ENCODE results near the gene EDEM2.
"Not testable (repeated sequence)": the region's sequence is repeated elsewhere in the genome, so short reads cannot be mapped to it uniquely, and the experiment has no call there.

Gene EDEM2, protein sequence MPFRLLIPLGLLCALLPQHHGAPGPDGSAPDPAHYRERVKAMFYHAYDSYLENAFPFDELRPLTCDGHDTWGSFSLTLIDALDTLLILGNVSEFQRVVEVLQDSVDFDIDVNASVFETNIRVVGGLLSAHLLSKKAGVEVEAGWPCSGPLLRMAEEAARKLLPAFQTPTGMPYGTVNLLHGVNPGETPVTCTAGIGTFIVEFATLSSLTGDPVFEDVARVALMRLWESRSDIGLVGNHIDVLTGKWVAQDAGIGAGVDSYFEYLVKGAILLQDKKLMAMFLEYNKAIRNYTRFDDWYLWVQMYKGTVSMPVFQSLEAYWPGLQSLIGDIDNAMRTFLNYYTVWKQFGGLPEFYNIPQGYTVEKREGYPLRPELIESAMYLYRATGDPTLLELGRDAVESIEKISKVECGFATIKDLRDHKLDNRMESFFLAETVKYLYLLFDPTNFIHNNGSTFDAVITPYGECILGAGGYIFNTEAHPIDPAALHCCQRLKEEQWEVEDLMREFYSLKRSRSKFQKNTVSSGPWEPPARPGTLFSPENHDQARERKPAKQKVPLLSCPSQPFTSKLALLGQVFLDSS

DNA sequence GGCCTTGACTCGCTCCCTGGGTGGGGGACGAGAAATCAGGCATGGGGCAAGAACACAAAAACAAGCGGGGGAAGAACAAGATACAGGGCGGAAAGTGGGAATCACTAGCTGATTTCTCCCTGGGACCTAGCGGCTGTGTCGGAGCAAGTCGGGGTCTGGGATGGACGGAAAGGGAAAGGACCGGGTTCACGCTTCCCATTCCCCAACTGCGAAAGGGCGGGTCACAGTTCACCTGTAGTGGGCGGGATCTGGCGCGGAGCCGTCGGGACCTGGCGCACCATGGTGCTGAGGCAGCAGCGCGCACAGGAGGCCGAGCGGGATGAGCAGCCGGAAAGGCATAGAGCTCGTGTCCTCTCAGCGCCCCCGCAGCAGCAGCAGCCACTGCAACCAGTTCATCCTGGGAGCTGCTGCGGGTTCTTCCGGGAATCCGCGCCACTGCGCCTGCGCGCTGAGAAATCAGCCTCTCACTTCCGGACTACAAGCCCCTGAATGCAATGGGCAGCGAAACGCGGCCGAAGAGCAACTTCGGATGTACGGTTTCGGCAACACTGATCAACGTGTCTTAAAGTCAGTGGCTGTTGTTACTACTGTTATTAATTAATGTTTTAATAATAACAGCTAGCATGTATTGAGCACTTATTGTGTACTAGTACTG, at the start of gene EDEM2:
EDEM2 (minus strand) TSS at position 417 of the 655 bp plus-strand sequence; CDS start at position 339, 78 bp downstream.
- peak; percentile 96 for DNase-seq

DNA sequence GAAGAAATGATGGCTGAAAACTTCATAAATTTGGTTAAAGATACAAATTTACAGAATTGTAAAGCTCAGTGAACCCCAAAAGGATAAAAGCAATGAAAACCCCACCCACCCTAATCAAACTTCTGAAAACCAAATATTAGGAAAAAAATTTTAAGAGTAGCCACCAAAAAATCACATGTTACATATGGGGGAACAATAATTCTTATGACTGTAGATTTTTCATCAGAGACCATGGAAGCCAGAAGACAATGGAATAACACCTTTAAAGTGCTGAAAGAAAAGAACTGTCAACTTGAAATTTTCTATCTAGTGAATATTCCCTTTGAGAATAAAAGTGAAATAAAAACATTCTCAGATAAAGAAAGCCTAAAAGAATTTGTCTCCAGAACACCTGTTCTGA, 49.2 kb upstream of the EDEM2 start:
- DNase-seq: no peak

DNA sequence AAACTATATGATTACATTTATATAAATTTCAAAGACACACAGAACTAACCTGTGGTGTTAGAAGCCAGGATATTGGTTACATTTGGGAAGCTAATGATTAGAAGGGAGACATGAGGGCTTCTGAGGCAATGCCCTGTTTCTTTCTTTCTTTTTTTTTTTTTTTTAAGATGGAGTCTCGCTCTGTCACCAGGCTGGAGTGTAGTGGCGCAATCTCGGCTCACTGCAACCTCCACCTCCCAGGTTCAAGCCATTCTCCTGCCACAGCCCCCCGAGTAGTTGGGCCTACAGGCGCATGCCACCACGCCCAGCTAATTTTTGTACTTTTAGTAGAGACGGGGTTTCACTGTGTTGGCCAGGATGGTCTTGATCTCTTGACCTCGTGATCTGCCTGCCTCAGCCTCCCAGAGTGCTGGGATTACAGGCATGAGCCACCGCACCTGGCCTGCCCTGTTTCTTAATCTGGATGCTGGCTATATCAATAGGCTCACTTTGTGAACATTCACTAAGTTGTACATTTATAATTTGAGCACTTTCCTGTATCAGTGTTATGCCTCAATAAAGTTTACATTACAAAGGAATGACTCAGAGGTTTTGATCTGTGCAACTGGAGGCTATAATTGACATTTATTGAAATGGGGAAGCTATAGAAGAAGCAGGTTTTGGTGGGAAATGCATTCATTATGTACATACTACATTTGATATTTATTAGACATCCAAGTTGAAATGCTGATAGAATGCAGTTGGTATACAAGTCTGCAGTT, 46.1 kb upstream of the EDEM2 start:
- DNase-seq: not testable (repeated sequence)

DNA sequence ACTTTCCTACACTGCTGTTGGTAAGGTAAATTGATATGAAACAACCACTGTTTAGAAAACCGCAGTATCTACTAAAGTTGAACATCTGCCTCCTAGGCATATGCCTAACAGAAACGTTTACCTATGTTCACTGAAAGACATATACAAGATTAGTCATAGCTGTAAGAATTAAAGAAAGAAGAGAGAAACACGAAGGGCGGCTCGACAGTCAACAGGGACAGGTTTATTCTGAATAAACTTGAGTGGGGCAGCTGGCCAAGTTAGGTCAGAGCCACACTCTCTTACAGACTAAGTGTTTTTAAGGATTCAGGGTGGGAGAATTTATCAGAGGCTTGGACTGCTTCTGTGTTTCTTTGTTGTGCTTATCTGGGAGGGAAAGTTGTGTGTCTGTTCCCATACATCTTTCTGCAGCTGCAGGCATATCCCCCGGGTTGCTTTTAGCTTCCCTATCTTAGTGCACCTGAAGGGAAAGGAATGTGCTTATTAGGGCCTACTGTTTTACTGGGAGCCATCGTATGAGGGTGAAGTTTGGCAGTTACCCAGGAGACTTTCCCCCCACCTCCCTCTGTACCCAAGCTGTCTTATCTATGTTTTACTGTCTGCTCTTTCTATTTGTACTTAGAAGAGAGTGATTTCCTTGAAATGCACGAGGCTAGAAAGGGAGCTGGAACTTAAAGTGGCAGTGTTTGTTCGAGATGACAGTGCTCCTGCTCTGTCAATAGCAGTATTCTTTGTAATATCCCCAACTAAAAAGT, 45.2 kb upstream of the EDEM2 start:
- no peak for DNase-seq

DNA sequence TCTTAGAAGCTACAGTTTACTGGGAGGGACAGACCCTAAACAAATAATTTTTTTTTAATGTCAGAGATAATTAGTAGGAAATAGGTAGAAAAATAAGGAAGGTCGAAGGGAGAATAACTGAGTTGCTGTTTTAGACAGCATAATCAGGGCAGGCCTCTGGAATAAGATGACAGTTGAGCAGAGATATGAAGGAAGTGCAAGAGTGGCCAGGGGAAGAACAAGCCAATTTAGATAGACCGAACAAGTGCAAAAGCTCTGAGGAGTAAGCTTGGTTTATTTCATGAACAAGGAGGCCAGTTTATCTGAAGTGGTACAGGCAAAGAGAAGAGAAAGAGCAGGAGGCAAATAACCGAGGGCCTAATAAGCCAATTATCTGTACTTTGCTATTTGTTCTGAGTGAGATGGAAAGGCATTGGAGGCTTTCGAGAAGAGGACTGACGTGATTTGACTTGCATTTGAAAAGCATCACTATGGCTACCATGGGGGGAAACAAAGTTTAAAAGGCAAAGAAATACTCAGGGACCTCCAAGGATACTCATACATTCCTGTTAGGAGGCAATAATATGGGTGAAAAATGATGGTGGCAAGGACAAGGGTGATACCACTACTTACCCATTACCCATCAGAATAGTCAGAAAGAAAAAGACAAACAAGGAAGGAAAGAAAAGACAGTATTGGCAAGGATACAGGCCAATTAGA, 44.4 kb upstream of the EDEM2 start:
- no peak for DNase-seq

DNA sequence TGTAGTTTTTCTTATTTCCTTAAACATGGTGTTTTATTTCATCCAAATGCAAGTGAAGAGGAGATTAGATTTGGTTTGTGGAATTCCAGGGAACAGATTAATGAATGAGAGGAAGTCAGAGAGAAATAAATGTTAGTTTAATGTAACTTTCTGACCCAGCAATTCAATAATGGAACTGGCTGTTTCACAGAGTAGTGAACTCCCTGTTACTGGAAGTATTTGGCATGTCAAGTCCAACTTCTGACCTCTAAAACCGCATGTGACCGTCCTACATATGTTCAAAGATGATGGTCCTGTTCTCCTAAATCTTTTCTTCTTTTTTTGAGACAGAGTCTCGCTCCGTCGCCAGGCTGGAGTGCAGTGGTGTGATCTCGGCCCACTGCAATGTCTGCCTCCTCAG, 43.4 kb upstream of the EDEM2 start:
- DNase-seq: no peak

DNA sequence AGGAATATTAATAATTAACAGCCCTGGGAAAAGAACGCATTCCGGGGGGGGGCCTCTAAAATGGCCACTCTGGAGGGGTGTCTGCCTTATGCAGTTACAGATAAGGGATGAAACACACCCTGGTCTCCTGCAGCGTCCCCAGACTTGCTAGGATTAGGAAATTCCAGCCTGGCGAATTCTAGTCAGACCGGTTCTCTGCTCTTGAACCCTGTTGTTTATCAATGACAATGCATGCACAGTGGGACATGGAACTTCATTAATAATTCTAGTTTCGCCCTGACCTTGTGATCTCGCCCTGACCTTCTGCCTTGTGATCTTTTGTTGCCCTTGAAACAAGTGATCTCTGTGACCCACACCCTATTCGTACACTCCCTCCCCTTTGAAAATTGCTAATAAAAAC, 42.1 kb upstream of the EDEM2 start:
- DNase-seq: not testable (repeated sequence)

DNA sequence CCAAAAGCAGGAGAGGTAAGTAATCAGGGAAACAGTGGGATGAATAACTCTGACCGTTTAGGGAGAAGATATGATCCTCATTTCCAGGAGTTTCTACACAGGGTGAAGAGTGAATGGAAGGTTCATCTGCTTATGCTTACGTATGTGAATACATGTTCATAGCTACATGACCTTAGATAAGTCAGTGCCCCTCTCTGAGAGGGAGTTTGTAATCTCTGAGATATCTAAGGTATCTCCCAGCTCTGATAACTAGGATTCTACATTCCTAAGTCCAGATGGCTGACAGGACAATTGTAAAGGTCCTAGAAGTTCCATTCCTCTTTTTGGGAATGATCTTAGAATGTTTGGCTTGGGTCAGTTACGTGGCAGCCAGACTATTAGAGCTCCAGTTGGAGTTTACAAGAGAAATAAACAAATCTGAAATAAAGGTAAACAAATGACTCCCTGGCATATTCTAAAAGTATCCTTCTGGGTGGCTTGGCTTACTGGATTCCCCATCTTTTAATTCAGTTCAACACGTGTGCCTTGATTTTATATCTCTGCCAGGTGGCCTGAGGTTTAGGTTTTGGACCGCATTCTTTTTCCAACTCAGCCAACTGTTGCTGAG, 40.6 kb upstream of the EDEM2 start:
- DNase-seq: no peak

DNA sequence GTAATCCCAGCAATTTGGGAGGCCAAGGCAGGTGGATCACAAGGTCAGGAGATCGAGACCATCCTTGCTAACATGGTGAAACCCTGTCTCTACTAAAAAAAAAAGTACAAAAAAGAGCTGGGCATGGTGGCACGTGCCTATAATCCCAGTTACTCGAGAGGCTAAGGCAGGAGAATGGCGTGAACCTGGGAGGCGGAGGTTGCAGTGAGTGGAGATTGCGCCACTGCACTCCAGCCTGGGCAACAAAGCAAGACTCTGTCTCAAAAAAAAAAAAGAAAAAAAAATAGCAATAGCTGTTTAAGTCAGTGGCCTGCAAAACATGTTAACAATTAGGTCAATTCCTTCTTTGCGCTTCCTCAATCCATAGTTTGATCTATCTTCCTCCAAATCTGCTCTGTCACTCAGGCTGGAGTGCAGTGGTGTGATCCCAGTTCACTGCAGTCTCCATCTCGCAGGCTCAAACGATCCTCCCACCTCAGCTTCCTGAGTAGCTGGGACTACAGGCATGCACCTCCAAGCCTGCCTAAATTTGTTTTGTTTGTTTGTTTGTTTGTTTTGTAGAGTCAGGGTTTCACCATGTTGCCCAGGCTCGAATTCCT, 39.7 kb upstream of the EDEM2 start:
- not testable (repeated sequence) for DNase-seq

DNA sequence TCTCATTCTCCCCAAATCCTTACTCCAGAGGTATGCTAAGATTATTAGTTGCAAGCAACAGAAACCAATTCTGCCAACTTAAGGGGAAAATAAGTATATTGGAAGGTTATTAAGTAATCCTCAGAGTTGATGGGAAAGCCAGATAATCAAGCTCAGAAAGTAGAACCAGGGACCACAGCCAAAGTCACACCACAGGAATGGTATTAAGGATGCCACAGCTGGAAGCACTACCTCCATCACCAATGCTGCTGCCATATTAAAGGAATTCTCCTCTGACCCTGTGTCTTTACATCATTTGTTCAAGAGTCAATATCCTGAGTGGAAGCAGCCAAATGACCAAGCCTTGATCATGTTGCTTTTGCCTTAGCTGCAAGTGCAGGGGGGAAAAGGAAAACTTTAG, 34.6 kb upstream of the EDEM2 start:
- DNase-seq: no peak

DNA sequence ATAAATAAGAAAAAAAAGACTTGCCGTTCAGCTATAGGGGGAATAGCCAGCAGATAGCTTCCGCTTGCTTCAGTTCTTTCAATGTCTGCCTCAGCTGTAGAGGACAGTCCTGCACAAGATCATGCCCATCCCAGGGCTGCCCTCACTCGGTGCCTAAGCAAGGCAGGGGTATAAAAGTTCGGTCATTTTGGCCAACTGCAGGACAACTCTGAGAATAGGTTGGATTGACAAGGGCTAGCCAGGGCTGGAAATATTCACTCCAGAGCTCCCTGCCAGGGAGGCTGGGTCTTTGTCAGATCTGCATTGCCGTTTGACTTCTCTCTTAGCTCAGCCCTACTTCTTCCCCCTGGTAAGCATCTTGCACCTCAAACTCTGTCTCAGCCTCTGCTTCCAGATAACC, 33.1 kb upstream of the EDEM2 start:
- DNase-seq: no peak

DNA sequence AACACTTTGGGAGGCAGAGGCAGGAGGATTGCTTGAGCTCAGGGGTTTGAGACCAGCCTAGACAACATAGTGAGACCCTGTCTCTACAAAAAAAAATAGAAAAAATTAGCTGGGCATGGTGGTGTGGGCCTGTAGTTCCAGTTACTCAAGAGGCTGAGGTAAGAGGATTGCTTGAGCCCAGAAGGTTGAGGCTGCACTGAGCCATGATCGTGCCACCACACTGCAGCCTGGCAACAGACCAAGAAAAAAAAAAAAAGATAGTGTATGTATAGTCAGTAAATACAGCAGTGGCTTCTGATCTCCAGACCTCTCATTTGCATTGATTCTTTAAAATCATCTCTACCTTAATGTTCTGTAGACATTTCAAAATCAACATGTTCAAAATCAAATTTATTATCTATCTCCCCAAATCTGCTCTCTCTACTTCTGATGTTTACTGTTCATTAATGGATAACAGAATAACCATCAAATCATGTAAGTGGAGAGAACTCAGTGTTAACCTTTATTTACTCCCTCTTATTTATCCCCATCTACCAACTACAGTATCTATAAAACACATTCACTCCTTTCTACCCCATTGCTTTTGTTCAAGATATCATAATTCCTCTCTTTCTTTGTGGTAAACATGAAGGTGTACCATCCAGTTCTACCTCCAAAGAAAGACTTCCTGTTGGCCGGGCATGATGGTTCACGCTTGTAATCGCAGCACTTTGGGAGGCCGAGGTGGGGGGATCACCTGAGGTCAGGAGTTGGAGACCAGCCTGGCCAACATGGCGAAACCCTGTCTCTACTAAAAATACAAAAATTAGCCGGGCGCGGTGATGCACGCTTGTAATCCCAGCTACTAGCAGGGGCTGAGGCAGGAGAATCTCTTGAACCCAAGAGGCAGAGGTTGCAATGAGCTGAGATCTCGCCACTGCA, 32.4 kb upstream of the EDEM2 start:
- DNase-seq: no peak

DNA sequence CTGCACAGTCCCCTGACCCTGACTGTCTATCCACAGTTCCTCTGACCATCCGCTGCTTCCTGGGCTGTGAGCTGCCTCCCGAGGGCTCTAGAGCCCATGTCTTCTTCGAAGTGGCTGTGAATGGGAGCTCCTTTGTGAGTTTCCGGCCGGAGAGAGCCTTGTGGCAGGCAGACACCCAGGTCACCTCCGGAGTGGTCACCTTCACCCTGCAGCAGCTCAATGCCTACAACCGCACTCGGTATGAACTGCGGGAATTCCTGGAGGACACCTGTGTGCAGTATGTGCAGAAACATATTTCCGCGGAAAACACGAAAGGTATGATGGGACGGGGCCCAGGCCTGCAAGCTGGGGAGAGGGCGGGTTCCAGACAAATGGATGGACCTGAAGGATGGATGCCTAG, 29.0 kb upstream of the EDEM2 start:
- no peak for DNase-seq

DNA sequence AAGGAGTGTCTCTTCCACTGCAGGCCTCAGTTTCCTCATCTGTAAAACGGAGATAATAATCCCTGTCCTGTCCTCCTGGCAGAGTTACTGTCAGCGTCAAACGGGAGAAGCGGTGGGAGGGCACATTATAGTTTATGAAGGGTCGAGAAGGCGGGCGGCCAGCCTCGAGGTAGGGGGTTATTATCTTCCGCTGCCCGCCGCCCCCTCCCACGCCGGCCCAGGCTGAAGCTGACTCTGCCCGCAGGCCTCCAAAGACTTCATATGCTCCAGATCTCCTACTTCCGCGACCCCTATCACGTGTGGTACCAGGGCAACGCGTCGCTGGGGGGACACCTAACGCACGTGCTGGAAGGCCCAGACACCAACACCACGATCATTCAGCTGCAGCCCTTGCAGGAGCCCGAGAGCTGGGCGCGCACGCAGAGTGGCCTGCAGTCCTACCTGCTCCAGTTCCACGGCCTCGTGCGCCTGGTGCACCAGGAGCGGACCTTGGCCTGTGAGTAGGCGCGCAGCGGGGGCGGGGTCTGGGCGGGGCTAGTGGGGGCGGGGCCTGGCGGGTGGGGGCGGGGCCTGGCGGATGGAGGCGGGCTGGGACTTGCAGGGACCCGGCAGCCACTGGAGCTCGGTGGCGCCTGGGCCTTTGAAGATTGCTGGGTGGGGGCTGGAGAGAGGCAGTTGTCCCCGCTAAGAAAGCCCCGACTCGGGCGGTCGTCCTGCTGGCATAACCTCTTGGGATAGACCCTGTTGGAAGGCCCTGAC, 27.5 kb upstream of the EDEM2 start:
- DNase-seq: peak; percentile 51

DNA sequence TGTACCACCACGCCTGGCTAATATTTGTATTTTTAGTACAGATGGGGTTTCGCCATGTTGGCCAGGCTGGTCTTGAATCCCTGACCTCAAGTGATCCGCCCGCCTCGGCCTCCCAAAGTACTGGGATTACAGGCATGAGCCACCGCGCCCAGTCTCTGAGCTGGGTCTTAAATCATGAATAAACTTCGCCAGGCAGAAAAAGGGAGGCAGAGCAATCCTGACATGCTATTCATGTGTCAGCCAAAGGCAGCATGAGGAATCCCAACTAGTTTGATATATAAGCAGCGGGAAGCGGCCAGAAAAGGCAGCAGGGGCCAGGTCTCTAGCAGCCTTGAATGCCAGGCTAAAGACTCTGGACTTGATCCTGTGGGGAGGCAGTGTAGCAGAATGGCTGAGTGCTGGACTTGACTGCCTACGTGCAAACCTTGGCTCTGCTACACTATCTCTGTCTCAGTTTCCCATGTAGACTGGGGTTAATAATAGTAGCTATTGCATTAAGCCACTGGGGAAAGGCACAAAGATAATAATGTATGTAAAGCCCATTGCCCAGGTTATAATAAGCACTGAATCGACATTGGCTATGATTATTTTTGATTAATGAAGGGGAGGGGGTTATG, 26.5 kb upstream of the EDEM2 start:
- no peak for DNase-seq

DNA sequence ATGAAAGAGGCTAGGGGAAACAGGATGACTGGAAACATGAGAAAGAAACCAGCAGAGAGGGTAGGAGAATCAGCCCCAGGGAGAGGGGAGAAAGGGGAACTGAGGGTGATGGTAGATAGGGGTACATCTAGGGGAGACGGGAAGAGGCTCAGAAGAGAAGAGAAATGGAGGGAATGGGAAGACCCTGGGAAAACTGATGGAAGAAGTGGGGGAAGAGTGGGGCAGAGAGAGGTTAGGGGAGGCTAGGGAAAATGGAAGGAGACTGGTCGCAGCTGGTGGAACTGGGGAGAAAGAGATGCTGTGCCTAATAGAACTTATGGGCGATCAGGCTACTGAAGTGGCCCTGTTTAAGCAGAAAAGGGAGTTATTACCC, 25.3 kb upstream of the EDEM2 start:
- DNase-seq: no peak

DNA sequence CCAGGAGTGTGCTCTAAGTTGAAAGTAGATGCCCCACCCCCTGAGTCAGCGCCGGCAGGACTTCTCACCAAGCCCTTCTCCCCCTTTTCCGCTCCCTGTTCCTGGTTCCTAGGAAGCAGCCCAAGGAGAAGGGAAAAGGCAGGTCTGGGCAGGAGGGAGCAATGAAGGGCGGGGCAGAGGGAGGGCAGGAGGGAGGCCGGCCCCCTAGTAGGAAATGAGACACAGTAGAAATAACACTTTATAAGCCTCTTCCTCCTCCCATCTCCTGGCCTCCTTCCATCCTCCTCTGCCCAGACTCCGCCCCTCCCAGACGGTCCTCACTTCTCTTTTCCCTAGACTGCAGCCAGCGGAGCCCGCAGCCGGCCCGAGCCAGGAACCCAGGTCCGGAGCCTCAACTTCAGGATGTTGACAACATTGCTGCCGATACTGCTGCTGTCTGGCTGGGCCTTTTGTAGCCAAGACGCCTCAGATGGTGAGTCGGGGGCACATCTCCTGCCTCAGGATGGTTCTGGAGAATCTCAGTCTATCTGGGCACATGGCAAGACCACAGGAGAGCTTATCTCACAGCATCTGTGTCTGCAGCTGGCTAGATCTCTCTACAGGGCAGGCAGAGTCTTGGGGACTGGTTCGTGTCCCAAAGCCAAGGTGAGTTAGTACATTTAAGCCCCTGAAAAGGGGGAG, 24.8 kb upstream of the EDEM2 start, which contains the start of gene PROCR:
PROCR (plus strand) TSS at position 320 of the 681 bp plus-strand sequence; CDS start at position 403, 83 bp downstream.
- peak; percentile 88 for DNase-seq

DNA sequence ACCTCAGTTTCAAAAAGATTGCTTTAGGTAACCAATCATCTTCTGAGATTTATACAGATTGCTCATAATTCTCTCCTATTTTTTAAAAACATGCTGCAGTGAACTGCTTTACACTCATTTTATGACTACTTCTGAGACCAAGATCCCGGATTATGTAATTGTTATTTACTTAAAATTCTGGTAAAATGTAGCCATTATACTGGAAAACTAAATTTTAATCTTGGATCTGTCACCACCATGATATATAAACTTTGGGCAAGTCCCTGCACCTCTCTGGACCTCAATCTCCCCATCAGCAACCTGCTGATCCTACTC, 24.3 kb upstream of the EDEM2 start:
- DNase-seq: no peak

Measured in right forelimb (tissue), 1 donor.